Ammon's horn (tissue), 1 donor: ENCODE measurements around the gene RIPOR1.

Experiments
- DNase-seq: peaks from one replicate; pipeline ENCODE4 v3.0.0-alpha.2; 2016; ENCODE audit warnings: low spot score

RIPOR1 gene

DNA sequence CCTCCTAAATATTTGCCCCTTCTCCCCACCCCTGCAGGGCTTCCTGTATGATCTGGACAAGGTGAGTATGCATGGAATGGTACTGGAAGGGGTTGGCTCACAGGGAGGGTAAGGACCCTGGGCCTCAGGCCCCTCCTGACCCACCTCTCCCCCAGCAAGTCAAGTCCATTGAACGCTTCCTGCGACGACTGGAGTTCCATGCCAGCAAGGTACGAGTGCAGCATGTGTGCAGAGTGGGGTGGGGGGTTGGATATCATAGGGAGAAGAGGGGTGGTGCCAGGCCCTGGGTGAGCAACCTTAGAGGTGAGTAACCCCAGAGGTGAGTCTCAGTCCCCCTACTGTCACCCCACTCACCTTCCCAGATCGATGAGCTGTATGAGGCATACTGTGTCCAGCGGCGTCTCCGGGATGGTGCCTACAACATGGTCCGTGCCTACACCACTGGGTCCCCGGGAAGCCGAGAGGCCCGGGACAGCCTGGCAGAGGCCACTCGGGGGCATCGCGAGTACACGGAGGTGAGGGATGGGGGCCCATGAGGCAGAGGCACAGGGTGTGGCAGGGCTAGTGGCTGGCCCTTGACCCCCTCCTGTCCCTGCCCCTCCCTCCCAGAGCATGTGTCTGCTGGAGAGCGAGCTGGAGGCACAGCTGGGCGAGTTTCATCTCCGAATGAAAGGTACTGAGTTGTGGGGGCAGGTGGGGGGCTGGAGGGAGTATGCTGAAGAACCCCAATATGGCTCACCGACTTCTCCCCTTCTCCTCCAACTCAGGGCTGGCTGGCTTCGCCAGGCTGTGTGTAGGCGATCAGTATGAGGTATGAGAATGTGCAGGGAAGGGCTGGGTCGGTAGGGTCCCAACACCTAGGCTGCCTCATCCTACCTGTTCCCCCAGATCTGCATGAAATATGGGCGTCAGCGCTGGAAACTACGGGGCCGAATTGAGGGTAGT is 11.3 kb downstream of the RIPOR1 start:
- no peak for DNase-seq

DNA sequence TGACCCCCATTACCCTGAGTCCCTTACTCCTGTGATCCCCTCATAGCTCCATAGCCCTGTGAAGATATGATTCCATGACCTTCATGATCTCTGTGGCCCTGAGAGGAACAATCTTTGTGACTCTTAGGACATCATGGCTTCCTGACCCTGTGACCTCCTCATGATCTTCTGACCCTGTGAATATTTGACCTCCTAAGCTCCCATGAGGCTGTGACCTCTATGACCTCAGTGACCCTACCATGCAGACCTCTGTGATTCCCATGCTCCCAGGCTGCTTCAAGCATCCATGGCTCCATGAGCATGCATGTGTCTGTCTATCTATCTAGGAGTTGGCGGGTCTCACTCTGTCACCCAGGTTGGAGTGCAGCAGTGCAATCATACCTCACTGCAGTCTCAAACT is 12.1 kb downstream of the RIPOR1 start:
- no peak for DNase-seq

DNA sequence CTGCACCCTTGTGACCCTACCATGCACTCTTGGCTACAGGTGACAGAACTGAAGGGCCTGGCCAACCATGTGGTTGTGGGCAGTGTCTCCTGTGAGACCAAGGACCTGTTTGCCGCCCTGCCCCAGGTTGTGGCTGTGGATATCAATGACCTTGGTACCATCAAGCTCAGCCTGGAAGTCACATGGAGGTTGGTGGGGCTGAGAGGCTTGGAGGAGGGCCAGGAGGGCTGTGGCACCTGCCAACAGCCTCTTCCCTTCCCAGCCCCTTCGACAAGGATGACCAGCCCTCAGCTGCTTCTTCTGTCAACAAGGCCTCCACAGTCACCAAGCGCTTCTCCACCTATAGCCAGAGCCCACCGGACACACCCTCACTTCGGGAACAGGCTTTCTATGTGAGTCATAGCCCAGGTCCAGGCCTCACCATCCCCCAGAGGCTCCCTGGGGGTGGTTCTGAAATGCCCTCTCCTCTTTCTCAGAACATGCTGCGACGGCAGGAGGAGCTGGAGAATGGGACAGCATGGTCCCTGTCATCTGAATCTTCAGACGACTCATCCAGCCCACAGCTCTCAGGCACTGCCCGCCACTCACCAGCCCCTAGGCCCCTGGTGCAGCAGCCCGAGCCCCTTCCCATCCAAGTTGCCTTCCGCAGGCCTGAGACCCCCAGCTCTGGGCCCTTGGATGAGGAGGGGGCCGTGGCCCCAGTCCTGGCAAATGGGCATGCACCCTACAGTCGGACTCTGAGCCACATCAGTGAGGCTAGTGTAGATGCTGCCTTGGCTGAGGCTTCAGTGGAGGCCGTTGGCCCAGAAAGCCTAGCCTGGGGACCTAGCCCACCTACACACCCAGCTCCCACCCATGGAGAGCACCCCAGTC is 13.0 kb downstream of the RIPOR1 start:
- DNase-seq = no peak

DNA sequence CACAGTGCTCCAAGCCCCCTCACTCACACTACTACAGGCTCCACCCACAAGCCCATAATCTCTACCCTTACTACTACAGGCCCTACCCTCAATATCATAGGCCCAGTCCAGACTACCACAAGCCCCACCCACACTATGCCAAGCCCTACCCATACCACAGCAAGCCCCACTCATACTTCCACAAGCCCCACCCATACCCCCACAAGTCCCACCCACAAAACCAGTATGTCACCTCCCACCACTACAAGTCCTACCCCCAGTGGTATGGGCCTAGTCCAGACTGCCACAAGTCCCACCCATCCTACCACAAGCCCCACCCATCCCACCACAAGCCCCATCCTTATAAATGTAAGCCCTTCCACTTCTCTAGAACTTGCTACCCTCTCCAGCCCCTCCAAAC is 13.8 kb downstream of the RIPOR1 start:
- DNase-seq = no peak

DNA sequence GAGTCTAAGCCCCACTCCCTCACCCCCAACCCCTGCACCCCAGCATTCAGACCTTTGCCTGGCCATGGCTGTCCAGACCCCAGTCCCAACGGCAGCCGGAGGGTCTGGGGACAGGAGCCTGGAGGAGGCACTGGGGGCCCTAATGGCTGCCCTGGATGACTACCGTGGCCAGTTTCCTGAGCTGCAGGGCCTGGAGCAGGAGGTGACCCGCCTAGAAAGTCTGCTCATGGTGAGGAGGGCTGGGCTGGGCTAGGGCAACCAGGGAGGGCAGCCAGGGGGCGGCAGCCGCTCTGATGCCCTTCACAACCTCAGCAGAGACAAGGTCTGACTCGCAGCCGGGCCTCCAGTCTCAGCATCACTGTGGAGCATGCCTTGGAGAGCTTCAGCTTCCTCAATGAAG is 14.4 kb downstream of the RIPOR1 start:
- no peak for DNase-seq

DNA sequence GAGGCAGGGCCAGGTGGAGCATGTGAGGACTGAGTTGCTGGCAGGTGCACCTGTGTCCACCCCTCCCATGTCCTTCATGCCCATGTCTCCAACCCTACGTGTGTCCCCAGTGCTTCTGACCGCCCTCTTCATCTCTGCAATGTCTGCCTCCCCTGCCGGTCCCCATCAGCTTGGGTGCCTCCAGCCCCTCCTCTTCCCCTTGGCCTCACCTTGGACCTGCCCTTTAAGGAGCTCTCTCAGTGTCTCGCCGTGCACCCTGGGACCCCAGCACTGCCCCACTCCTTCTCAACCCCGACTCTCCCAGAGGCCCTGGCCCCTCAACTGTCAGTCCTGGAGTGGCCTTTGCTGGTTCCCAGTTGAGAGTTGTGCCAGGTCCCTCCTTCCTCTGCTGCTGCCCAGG is 15.0 kb downstream of the RIPOR1 start:
- DNase-seq = no peak

DNA sequence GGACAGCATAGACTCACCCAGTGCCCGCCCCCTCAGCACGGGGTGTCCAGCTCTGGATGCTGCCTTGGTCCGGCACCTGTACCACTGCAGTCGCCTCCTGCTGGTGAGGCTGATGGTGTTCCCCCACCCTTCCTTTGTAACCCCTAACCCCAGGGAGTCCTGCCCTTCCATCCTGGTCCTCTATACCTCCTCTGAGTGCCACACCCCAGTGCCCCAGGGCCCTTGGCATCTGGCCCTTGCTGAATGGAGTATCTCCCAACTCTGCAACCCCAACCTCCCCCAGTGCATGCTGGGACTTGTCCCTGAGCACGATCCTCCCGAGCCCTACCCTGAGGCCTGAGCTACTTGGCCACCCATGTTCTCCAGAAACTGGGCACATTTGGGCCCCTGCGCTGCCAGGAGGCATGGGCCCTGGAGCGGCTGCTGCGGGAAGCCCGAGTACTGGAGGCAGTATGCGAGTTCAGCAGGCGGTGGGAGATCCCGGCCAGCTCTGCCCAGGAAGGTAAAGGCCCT is 15.8 kb downstream of the RIPOR1 start:
- DNase-seq = no peak

DNA sequence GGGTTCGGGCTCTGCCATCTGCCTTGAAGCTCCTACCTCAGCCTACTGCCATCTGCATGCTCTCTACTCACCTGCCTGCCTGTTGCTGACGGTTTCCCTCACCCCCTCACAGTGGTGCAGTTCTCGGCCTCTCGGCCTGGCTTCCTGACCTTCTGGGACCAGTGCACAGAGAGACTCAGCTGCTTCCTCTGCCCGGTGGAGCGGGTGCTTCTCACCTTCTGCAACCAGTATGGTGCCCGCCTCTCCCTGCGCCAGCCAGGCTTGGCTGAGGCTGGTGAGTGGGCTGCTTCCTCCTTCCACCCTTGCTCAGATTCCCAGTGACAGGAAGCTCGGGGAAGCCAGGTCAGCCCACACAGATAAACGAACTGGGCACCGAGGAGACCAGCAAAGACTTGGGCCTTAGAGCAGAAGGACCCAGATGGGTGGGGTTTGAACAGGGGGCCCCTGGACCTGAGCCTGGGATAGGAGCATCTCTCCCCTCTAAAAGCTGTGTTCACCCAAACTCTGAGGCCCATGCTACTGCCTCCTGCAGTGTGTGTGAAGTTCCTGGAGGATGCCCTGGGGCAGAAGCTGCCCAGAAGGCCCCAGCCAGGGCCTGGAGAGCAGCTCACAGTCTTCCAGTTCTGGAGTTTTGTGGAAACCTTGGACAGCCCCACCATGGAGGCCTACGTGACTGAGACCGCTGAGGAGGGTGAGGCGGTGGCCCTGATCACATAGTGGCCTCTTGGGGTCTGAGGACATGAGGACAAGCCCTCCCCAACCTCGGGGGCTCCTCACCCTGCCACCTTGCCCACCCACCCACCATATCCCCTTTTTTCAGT is 16.4 kb downstream of the RIPOR1 start:
- no peak for DNase-seq

DNA sequence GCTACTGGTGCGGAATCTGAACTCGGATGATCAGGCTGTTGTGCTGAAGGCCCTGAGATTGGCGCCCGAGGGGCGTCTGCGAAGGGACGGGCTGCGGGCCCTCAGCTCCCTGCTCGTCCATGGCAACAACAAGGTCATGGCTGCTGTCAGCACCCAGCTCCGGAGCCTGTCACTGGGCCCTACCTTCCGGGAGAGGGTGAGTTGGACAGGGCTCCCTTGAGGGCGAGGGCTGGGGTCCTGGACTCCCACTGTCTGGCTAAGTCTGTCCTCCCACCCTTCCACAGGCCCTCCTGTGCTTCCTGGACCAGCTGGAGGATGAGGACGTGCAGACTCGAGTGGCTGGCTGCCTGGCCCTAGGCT is 17.0 kb downstream of the RIPOR1 start:
- no peak for DNase-seq

DNA sequence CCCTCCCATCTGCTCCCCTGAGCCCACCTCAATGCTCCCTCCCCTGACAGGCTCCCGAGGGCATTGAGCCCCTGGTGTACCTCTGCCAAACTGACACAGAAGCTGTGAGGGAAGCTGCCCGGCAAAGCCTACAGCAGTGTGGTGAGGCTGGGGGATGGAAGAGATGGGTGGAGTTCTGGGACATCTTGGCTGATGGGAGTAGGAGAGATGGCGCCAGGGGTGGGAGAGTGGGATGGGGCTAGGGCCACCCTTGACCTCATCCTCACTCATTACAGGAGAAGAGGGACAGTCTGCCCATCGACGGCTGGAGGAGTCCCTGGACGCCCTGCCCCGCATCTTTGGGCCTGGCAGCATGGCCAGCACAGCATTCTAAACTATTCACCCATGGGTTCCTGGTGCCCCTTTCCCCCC is 17.5 kb downstream of the RIPOR1 start:
- no peak for DNase-seq

DNA sequence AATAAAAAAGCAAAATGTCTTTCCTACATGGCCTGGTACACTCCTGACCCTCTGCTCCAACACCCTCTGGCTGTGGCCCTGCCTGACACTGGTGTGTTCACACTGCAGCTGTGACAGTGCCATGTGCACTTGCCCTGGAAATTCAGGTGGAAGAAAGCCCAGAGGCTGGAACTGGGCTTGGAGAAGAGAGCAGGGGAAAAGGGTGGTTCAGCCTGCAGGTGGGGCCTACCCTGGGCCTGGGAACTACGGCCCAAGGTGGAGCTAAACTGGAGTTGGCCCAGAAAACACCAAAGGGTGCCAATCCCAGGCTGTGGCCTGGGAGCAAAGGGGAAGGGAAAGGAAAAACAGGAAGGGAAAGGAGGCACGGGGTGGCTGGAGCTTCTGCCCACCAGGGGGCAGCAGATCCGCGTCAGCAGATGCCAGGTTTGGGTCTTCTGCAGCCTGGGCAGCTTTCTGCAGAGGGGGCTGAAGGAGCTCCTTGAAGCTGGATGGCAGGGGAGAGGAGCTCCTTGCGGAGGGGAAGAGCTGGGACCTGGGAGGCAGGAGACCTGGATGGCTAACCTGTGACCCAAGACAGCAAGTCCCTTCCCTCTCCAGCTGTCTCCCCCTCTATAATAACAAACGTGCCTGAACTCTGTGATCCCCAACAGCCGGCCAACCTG is 18.3 kb downstream of the RIPOR1 start:
- peak; percentile 80 for DNase-seq

DNA sequence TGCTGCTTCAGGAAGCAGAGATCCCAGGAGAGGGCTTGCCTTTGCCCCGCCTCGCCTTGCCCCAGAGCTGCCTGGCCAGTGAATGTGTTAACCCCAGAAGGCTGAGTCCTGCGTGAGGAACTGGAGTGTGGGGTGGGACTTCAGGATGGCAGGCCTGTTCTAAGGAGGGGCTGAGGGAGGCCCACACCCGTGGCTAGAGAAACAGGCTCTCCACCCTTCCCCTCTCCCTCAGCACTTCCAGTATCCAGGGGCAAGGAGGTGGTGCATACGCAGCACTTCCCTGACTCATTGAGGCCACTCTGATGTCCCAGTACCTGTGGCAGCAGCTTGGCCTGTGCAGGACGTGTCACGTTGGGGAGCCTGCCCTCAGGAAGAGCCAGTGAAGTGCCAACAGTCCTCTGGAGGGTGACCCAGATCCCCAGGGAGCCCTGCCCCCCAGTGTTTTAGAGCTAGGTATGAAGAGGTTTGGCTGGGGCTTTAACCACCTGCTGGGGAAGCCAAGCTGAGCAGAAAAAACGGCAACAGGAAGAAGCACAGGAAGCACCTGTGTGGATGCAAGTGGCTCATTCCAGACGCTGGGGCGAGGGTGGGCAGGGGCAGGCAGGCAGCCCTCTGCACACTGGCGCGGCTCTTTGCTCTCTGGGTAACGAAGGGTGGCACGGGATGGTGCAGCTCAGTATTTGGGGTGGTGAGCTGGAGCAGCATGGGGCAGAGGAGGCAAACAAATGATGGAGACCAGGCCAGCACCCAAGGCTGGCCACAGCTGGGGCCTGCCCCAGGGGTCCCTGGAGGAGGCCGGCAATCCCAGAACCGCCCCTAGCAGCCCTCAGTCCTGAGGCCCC is 19.0 kb downstream of the RIPOR1 start:
- no peak for DNase-seq

DNA sequence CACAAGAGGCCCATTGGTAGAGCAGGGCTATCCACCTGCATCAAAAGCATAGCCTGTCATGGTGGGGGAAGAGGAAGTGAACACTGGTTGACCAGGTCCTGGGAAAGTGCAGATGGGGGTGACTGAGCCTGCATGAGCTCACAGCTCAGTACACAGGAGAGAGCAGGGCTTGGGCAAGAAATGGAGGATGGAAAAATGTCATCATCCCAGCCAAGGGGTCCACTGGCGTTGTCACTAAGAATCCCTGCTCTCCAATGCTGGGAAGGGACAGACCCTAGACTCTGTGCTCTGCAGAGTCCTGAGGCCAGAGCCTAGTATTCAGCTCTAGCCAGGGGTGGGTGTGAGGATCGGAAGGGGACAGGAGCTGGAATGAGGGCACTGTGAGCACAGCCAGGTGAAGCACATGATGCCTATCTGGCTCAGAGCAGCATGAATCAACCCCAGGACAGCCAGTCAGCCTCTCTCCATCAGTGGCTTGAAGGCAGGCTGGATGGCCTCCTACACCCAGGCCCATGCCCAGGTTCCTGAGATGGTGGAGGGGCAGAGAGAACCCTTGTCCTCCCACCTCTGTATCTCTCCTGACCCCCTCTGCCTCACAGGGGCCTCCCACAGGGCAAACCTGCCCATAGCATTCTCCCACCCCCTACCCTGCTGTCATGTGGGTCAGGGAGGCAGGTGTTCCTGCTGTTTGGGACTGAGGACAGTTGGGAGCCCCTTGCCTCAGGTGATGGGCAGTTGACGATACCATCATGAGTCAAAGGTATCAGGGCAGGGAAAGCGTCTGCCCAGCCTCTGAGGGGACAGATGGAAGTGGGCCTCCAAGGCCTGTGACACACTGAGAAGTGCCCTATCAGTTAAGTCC is 19.9 kb downstream of the RIPOR1 start:
- DNase-seq = no peak

DNA sequence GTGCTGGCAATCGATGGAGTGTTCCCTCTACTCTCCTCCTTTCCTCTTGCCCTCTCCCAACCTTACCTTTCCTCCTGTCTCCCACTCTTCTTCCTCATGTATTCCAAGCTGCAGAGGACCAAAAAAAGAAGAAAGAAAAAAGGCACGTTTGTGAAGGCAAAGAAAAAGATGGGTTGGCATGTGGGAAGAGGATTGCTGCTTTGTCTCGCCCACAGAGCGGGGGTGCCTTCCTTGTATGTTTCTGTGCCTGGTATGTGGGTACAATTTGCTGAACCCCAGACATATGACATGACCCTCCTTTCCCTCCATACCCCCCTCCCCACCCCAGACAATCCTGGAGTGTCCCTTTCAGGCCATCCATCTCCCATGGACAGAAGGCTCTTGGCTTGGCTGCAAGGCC is 20.6 kb downstream of the RIPOR1 start:
- no peak for DNase-seq

DNA sequence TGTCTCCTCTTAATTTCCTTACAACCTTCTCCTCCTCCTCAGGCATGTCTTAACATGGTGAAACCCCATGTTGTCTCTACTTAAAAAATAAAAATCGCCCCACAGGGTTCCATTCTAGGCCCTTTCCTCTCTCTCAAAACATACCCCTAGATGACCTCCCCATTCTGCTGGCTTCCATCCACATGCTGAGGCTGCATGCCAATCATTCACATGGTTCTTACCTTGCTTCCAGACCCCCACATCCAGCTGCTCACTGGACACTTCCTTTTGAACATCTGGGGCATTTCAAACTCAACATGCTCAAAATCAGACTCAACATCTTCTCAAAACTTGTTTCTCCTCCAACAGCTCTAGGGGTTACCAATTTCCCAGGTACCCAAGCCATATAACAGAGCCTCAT is 21.3 kb downstream of the RIPOR1 start:
- no peak for DNase-seq

DNA sequence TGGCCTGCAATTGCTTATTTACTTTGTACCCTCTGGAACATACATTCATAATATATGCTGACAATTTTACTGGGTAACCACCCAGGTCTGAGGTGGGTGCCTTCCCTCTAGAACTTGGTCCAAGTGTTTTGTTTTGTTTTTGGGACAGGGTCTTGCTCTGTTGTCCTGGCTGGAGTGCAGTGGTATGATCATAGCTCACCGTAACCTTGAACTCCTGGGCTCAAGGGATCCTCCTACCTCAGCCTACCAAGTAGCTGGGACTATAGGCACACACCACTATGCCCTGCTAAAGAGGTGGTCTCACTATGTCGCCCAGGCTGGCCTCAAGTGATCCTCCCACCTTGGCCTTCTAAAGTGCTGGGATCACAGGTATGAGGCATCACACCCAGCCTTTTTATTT is 22.5 kb downstream of the RIPOR1 start:
- DNase-seq = no peak

DNA sequence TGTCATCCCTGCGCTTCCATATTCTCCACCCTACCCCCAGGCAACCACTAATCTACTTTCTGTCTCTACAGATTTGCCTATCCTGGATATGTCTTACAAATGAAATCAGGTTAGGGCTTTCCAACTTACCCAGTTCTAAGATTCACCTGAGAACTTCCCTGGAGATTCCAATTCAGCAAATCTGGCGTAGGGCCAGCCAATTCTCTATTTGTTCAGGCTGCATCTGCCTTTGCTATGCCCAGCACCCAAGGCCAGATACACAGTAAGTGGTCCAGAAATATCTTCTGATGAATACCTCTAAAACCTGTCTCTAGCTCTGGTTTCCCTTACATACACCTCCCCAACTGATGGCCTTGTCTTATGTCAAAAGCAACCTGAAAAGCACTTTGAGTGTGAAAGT is 23.3 kb downstream of the RIPOR1 start:
- DNase-seq = no peak

DNA sequence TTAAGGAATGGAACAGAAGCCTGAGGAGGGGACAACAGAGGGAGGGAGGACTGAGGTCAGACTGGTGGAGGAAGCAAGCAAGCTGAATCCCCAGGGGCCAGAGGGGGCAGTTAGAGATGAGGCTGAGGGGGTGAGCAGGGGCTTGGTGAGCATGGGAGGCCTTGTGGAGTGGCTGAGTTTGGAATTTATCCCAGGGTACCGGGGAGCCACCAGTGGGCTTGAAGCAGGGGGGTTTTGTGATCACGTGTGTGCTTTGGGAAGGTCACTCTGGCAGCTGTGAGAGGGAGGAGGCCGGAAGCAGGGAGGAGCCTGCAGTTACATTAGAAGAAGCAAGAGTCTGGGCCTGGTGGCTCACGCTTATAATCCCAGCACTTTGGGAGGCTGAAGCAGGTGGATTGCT is 23.8 kb downstream of the RIPOR1 start:
- DNase-seq = no peak

DNA sequence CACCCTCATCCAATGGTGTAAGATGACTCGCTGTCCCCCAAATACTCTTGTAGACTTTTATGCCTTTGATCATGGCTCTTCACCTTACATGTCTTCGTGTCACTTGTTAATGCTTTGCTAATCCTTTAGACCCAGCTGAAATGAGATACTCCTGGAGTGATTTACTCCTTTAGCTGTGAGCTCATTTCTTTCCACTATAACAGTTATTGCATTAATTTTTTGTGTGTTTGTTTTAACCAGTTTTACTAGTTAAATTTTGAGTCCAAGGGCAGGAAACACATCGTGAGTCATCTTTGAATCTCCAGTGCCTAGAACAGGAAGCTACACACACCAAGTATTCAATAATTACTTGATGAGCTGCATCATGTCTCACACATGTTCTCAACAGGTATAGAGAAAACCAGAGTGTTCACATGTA is 27.2 kb downstream of the RIPOR1 start:
- no peak for DNase-seq

DNA sequence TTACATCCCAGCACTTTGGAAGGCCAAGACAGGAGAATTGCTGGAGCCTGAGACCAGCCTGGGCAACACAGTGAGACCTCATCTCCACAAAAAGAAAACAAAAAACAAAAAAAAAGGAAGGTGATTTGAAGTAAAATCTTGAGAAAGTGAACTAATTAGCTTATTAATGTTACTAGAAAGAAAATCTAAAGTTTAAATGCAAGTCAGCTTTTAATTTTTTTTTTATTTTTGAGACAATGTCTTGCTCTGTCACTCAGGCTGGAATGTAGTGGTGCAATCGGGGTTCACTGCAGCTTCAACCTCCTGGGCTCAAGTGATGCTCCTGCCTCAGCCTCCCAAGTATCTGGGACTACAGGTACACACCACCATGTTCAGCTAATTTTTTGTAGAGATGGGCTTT is 30.2 kb downstream of the RIPOR1 start:
- DNase-seq = no peak
